HFF-Myc (cell line): ENCODE data around the gene LPCAT1.
"Not testable (repeated sequence)": the region's sequence is repeated elsewhere in the genome, so short reads cannot be mapped to it uniquely, and the experiment has no call there.

Experiments
- DNase-seq: peaks from one replicate; pipeline ENCODE4 v3.0.0-alpha.2; 2011; ENCODE audit warnings: low read depth; ENCODE audit errors: extremely low read depth
- H3K4me3 ChIP-seq: replicated peaks from 2 replicates; pipeline ENCODE4 v1.5.1; 2011; ENCODE audit warnings: low read depth, mild to moderate bottlenecking, control low read depth, low read length
- CTCF ChIP-seq: IDR thresholded peaks from 2 replicates; pipeline ENCODE4 v1.5.1; 2012; ENCODE audit warnings: mild to moderate bottlenecking, low read depth, low read length, control low read depth; ENCODE audit errors: missing control alignments

Gene LPCAT1

GRCh38 chr5:1463326-1464095 lies 60.2 kb downstream of the LPCAT1 start:
- TF ChIP-seq CTCF: no peak
- DNase-seq: no peak

GRCh38 chr5:1462358-1462757 lies 61.4 kb downstream of the LPCAT1 start:
- DNase-seq: no peak
- TF ChIP-seq CTCF: no peak
- no peak overlapping the region for H3K4me3 ChIP-seq

More at GRCh38 chr5:1463326-1464095, 60.2 kb downstream of the LPCAT1 start:
- no peak overlapping the region for H3K4me3 ChIP-seq

- DNase-seq: no peak
- no peak for TF ChIP-seq CTCF
- H3K4me3 ChIP-seq: no peak overlapping the region
Observed at GRCh38 chr5:1461396-1461795, 62.4 kb downstream of the LPCAT1 start.

- H3K4me3 ChIP-seq: no peak overlapping the region
- no peak for TF ChIP-seq CTCF
- DNase-seq: no peak
Observed at GRCh38 chr5:1460054-1460682, 63.6 kb downstream of the LPCAT1 start.

- DNase-seq, H3K4me3 ChIP-seq: not testable (repeated sequence)
Observed at GRCh38 chr5:1459435-1459834, 64.3 kb downstream of the LPCAT1 start.

- not testable (repeated sequence) for H3K4me3 ChIP-seq, DNase-seq
Observed at GRCh38 chr5:1456110-1456881, 67.5 kb downstream of the LPCAT1 start.

- no peak for DNase-seq
- TF ChIP-seq CTCF: no peak
- no peak overlapping the region for H3K4me3 ChIP-seq
Observed at GRCh38 chr5:1453613-1454012, 70.1 kb downstream of the LPCAT1 start.
